HG03342 (cell line): ENCODE data around the gene CDYL2.
"Not testable (repeated sequence)": the region's sequence is repeated elsewhere in the genome, so short reads cannot be mapped to it uniquely, and the experiment has no call there.

Source experiments
- ATAC-seq: cut with Tn5 transposase; IDR thresholded peaks from one replicate; pipeline ENCODE4 v1.9.1; 2021; ENCODE audit warnings: mild to moderate bottlenecking, moderate library complexity; ENCODE audit not compliant: unreplicated experiment

The CDYL2 gene

DNA sequence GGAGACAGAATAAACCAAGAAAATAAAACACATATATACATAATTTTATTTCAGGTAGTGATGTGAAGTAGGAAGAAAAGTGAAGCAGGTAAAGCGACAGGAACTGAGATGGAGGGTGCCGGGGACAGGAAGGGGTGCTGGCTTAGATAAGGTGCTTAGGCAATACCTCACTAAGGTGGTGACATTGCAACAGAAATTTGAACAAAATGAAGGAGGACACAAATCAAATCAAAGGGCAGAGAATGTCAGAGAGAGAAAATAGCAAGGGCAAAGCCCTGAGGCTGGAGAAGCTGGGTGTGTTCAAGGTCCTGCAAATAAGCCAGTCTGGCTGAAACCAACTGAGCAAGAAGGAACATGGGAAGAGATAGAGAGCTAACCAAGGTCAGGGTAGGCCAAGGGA is 5.0 kb upstream of the CDYL2 start:
- ATAC-seq = no peak

DNA sequence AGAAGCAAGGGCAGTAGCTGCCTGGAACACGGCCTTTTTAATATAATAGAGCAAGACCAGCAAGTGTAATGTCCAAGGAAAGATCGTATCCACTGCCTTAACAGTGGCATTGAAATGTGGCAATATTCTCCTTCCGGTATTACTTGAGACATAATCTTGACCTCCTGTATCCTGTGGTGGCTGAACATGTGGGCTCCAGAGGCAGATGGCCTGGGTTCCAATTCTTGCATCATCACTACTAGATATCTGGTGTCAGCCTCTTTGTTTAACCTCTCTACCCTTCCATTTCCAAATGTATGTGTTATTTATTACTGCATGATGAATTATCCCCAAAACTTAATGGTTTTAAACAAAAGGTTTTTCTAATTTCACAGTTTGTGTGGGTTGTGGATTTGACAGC is 3.5 kb upstream of the CDYL2 start:
- ATAC-seq = no peak

- ATAC-seq = no peak
Observed at GRCh38 chr16:80806927-80807340, 2.5 kb upstream of the CDYL2 start.

DNA sequence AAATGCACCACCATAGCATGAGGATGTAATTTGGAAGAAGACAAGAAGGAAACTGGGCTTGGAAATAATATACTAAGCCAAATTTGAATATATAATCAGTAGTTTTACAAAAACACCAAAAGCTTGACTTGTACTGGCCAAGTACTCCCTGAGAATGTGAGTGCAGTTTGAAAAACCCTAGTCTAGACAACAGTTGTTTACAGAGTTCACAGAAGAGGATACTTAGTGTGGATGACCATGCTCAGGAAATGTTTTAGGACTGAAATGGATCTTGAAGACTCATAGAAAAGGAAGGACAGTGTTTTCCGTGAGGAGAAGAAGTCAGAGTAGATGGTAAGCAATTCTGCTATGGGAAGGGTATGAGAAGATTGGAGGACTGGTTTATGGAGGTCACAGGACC is 1.9 kb upstream of the CDYL2 start:
- no peak for ATAC-seq

DNA sequence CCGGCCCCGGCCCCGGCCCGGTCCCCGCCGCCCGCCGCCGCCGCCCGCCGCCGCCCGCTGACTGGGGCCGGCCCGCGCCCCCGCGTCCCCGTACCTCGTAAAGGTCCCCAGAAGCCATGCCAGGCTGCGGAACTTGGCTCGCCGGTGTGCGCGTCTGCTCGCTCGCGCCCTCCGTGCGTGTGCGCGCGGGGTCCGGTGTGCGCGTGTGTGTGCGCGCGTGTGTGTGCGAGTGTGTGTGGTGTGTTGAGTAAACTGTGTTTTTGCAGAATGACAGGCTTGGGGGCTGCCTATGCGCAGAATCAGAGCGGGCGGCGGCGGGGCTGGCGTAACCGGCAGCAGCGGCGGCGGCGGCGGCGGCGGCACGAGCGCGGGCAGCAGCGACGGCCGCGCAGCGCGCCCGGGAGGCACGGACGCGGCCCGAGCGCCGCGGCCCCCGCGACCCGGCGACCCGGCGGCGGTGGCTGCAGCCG is 307 bp downstream of the CDYL2 start:
- ATAC-seq = peak; percentile 52

DNA sequence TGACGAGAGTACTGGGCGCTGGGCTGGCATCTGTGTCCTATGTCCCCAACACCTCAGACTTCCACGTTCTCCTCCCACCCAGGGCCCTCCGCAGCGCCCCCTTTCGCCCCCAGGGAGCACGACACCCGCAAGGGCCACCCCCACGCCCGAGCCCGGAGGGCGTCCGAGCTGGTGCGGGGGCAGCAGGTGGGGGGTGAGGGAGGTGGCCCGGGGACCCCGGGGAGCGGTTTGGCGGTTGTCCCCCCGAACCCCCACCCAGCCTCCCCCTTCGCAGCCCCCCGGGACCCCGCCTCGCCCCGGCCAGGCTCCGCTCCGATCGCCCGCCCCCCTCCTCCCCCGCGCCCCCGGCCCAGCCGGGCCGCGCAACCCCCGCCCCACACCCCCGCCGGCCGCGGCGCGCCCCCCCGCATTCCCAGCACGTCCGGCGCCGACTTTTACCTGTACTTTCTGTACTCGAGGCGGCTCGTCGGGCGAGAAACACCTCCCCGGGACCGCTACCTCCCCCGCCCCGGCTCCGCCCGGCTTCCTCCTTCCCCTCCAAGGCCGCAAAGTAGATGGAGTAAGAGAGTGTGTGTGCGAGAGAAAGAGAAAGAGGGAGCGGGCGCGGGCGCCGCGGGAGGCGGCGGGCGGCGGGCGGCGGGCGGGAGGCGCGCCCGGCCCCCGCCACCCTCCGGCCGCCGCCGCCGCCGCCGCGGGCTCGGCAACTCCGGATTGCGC is 901 bp downstream of the CDYL2 start:
- peak; percentile 29 for ATAC-seq

- ATAC-seq = no peak
Observed at GRCh38 chr16:80802902-80803301, 1.5 kb downstream of the CDYL2 start.

DNA sequence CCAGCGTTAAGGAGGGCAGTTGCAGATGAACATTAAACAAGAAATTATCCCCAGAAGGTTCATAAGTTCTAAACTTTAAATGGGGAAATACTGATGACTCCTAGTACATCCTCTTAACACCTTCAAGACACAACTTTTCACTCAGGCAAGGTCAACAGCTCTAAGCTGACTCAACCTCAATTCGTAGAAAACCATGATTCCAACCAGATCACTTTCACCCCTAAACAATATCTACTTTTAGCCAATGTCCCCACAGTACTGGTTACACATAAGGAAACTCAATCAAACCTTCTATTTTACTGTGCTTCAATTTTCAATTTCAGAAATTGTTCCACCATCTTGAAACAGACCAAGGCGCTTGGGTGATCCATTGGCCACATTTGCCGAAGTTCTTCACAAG is 2.3 kb downstream of the CDYL2 start:
- no peak for ATAC-seq

GRCh38 chr16:80794071-80794470 is 10.3 kb downstream of the CDYL2 start:
- no peak for ATAC-seq

GRCh38 chr16:80792031-80792430 is 12.4 kb downstream of the CDYL2 start:
- no peak for ATAC-seq

DNA sequence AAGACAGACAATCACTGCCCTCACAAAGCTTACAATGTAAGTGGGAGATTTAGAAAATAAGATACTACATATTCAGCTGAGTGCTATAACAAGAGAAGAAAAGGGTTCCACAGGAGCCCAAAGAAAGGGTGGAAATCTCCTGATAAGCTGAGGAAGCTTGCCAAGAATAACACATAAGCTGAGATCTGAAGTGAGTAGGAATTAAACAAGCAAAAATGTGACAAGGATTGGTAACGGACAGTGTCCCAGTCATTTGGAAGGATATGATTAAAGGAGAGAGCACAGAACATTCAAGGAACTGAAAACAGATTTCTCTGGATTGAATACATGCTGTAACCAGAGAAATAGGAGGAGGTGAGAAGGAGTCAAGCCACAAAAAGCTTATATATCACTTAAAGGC is 13.0 kb downstream of the CDYL2 start:
- no peak for ATAC-seq

- no peak for ATAC-seq
Observed at GRCh38 chr16:80790751-80791150, 13.6 kb downstream of the CDYL2 start.

DNA sequence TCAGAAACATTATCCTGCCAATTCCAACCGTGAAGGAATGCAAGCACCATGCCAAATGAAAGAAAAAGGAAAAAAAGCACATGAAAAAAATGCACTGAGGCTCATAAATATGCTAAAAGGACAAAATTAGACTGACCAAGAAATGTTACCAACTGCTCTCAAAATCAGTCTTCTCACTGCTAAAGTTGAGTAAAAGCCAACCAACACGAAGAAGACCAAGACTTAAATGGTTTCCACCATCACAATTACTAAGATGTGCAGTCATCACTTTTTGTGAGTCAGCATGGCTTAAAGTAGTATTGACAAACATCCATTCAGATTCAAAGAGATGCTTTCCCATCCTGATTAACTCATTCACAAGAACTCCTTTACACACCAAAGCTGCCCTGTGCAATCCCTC is 16.4 kb downstream of the CDYL2 start:
- ATAC-seq = no peak

DNA sequence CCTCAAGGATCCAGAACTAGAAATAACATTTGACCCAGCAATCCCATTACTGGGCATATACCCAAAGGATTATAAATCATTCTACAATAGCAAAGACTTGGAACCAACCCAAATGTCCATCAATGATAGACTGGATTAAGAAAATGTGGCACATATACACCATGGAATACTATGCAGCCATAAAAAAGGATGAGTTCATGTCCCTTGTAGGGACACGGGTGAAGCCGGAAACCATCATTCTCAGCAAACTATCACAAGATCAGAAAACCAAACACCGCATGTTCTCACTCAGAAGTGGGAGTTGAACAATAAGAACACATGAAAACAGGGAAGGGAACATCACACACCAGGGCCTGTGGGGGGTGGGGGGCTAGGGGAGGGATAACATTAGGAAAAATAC is 17.8 kb downstream of the CDYL2 start:
- not testable (repeated sequence) for ATAC-seq

- ATAC-seq = no peak
Observed at GRCh38 chr16:80784951-80785350, 19.4 kb downstream of the CDYL2 start.

DNA sequence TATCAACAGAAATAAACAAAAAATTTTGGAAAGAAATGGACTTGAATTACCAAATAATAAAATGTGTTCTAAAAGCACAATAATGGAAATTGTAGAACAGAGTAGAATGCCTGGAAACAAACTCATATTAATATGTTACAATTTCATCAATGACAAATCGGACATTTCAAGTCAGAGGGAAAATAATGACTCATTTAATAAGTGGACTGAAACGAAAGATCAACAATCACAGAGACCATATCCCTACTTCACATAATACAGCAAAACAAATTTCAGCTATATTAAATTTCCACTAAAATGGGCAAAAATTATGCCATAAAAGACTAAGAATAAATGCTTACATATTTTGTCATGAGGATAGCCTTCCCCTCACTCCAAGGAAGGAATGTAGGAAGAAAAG is 25.7 kb downstream of the CDYL2 start:
- no peak for ATAC-seq

GRCh38 chr16:80776856-80777255 is 27.5 kb downstream of the CDYL2 start:
- ATAC-seq = no peak

DNA sequence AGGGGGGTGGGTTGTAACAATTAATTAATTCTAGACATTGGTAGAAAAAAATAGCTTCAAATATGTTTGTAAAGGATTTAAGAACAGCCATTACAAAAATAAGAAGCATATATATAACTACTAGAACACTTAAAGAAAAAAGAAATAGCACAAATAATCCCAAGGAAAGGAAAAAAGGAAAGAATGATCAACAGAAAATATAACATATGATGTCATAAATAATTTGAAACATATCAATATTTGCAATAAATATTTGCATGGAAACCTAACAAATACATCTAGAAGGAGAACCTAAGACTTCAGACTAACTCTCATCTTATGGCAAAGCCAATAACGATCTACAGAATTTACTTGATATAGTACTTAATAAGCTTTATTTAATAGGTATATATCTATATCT is 28.9 kb downstream of the CDYL2 start:
- no peak for ATAC-seq

- no peak for ATAC-seq
Observed at GRCh38 chr16:80766798-80767197, 37.6 kb downstream of the CDYL2 start.

GRCh38 chr16:80759419-80760162 is 44.8 kb downstream of the CDYL2 start:
- no peak for ATAC-seq

- ATAC-seq = no peak
Observed at GRCh38 chr16:80754476-80754875, 49.9 kb downstream of the CDYL2 start.

GRCh38 chr16:80752541-80752940 is 51.9 kb downstream of the CDYL2 start:
- ATAC-seq = no peak
